ENCODE data around the gene TRPM3.
A peak's percentile ranks its signal among the peaks of the same experiment; 100 is the strongest.

Gene TRPM3

DNA sequence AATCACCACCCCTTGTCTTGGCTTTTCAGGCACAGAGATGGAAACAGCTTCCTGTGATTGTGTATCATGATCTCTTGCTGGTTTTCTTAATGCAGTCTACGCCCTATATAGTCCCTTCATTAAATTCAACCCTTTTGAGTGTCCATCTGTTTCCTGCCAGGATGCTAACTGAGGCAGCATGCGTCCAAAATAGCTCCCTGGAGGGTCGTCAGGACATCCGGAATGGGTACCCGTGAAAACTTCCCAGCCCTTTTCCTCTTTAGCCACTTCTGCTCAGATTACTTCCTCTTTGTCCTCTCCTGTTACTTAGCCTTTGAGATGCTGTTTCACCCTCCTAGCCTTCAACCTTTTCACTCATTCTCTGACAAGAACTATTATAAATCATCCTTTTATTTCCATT is 627.2 kb downstream of the TRPM3 start:
- DNase-seq, result no peak

DNA sequence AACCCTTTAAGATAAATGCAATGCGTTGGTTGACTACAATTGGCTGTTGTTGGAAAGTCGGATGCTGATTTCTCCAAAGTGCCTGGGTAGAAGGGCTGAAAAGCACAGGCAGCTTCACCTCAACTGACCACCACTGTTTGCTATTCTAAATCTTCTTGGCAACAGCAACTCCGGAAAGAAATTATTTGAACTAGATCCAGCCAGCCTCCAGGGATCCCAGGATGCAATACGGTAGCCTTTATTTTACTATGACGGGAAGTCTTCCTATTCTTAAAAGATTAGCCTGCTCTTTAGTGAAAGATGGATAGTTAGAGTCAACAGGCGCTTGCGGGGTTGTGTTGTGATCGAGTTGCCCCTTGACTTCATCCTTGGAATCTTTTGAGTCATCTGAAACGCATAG is 628.4 kb downstream of the TRPM3 start:
- no peak for DNase-seq

DNA sequence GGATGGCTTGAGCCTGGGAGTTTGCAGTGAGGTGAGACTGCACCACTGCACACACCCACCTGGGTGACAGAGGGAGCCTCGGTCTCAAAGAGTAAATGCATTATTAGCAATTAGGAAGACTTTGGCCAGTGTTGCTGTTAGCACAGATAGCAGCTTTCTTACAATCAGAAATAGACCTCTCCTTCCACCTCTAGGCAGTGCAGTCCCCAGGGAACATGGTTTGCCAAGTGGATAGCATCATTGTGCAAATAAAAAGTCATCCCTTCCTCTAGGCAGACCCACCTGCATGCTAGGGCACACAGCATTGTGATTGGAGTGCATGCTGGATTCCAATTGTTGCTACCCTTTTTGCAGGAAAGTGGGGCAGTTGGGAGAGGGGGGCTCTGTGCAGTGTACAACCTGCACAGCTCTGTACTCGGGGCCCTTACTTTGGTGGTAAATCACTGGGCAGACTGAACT is 629.1 kb downstream of the TRPM3 start:
- no peak for DNase-seq

DNA sequence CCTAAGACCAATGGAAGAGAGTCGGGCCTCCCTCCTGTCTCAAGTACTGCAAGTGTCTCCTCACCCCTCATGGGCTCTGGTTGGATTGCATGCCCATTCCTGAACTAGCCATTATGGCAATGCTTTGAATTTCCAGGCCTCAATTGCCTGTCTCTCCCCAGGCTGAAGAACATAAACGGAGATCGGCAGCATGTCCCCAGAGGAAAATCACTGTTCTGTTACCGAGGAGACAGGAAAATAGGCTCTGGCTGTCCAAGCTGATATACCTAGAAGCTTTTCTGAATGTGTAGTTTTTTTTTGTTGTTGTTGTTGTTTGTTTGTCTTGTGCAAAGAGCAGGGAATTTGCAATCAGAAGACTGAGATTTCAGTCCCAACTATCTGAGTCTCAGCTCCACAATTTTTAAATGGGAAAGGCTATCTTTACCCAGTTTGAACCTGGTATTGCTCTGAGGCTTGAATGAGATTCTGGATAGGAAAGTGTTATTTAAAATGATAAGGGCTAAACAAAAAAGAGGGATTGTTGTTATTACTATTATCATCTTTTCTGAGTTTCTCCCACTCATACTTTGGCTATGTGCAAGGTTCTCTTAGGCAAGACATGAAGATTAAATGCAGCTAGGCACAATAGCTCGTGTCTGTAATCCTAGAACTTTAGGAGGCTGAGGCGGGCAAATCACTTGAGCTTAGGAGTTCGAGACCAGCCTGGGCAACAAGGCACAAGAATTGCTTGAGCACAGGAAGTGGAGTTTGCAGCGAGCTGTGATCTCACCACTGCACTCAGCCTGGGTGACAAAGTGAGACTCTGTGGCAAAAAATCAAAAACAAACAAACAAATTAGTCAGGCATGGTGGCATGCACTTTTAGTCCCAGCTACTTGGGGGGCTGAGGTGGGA is 629.7 kb downstream of the TRPM3 start:
- DNase-seq, result no peak

DNA sequence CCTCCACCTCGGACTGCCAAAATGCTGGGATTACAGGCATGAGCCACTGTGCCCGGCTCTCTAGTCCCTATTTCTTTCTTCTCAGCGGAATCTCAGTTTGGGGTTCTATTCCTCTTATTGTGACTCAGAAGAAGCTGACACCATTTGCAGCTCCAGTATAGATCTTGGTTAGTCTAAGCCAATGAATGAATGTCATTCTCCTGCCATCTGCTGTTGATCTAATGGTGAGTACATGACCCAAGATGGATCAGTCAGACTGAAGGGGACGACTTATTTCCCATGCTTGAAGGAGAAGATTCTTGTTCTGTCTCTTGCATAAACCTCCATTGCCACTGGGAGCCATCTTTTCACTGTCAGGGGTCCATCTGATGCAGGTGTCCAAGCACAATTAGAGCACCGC is 630.9 kb downstream of the TRPM3 start:
- no peak for DNase-seq

DNA sequence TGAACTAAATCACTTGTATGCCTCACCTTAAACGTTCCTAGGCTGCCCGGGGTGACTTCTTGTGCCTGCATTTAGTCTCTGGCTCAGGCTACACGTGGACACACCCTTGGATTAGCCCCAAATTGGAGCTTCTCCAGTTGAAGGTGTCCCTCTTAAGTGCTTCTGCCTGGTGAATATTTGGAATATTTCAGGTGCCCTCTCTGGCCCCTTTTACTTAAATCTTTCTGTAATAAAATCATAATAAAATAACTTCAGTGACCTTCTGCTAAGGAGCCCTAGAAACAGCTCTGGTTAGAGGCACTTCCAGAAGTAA is 632.7 kb downstream of the TRPM3 start:
- no peak for DNase-seq

DNA sequence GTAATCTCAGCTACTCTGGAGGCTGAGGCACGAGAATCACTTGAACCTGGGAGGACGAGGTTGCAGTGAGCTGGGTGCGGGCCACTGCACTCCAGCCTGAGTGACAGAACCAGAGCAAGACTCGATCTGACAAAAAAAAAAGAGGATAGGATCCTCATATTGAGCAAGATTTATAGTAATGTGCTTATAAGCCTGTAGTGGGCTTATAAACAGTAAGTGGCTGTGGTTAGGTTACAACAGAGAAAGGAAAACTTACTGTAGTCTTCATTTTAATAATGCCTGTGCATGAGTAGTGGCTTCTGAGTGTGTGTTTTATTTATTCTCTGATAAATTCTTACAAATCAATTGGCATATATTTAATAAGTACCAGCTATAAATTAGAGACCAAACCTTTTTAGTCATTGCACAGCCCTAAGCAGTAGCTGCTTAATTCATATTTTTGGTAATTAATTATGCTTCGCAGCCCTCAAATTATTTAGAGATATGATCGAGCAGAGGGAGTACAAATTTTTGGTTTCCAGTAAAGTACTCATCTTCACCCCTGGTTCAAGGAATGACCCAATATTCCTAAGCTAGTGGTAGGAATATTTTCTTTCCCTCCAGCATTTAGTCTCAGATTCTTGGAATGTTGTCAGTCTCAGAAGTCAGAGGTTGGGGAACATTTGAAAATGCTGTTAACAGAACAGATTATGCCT is 633.2 kb downstream of the TRPM3 start:
- DNase-seq, result no peak

DNA sequence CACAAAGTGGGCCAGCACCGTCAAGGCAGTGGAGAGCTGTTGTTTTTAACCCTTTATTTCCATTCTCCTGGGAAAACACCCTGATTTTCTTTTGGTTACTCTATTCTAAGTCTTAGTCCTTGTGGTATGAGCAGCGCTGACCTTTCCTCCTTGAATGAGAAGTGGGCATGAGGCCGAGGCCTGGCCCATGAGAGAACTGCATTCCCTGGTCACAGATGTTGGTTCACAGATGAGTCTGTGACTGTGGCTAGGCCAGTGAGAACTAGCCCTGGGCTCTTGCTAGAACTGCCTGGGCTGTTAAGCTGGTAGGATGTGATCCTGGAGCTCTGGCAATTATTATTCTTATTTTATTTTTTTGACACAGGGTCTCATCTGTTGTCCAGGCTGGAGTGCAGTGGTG is 635.3 kb downstream of the TRPM3 start:
- no peak for DNase-seq

DNA sequence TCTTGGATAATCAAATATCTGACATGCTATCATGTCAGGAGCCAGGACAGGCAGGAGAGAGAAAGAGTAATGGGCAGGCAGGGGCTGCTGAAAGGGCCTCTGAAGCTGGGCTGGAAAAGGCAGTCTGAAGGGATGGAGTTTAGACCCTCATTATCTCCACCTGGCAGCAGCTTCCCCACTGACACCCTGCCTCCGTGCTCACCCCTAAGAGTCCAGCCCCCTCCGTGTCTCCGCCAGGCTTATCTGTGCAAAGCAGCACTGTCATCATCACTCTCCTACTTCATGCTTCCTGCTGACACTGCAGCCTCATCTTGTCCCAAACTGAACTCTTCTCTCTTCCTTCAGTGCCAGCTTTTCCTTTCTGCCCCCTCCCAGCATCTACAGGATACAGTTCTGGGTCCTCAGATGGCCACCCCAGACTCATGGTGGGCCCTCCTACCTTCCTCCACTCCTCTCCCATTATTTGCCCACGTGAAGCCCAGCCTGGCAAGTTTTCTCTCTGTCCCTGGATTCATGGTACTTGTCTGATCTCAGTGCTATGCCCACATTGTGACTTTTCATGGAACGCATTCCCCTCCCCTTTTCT is 636.1 kb downstream of the TRPM3 start:
- no peak for DNase-seq

DNA sequence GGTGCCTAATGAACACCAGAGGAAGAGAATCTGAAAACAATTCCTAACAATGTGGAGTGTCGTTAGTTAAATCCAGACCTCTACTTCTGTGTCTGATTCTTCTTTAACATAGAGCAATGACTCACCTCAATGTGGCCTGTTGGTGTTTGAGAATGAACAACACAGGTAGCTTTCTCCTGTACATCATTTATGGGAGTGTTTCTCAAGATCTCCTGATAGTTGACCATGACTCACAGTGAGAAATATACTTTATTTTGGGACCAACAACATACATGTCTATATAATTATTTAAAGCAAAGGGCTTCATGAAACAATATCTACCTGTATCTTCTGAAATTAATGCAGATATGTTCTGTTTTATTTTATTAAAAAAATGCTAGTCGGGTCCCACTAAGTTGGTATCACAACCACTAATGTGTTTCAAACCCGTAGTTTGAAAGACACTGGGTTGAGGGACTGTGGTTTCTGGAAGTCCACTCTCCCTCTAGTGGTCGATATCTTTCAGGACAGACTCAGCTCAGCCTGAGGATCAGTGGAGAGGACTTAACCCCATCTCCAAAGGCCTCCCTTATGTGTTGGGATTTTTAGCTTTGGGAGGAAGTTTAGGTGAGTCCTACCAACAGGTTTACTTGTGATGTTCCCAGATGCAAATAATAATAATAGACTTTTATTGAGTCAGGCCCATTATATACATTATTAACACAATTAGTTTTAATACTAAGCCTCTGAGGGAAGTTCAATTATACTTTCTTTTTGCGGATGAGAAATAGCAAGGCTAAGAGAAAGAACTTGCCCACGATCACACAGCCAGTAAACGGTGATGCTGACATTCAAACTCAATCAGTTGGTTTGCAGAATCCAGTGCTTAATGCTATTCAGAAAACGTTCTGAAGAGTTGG is 636.9 kb downstream of the TRPM3 start:
- DNase-seq, result peak; percentile 9 to 20

DNA sequence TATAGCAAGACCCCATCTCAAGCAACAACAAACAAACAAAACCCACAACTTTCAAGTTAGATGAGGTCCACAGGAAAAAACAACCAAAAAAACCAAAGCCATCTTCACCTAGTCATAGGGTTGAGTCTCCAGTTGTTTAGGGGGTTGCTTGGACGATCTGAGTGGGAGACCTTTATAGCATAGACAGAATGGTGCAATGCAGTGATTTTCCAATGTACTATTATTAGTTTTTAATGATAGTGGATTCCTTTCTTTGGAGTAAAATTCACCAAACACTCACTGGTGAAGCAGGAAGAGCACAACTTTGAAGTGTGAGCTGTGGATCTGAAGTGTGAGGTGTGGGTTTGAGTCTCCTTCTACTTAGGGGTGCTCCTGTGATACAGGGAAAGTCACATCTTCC is 640.0 kb downstream of the TRPM3 start:
- no peak for DNase-seq

DNA sequence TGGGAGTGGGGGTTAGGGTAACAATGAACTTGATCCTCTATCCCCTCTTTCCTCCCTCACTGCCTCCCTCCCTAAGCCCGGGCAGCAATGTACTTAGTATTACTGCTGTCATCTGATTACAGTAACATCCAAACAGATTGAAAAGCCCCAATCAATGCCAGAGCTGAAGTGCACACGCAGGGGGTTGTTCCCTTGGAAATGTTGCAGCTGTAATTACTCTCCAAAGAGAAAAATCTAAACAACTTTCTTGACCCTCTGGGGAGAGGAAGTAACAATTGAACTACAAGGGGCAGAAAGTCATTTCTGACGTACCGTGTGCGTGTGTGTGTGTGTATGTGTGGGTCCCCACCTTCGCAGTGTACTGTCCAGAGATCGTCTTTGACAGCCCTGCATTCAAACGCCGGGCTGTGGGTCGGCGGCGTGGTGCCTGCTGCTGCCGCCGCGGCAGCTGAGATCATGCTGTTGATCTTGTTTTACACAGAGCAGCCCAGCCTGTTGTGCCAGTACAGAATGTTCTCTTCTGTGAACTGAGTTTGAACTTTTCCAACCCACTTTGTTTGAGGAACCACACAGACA is 640.9 kb downstream of the TRPM3 start:
- DNase-seq, result no peak

DNA sequence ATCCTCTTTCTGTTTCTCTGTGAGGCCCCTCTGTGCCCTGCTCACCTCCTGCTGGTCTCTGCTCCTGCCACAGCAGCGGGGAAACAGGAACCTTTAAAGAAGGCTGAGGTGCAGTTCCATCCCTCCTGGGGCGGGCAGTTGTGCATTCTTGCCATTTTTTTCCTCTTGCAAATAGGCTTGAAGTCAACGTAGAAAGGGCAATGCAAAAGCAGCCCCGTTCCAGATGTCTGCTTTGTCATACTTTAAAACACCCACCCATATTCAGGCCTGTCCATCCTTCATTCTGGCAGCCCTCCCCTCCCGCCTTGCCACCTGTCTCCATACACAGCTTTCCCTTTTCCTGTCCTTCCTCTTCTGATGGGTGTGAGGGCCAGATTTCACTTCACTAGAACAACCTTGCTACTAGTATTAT is 641.5 kb downstream of the TRPM3 start:
- DNase-seq, result no peak

Data from activated CD4-positive, alpha-beta T cell treated with anti-CD3 and anti-CD28 coated beads for 4 hours (primary cell).